Fibroblast of pulmonary artery (primary cell): ENCODE data around the gene PRKG1.

Experiments used
- DNase-seq: peaks from one replicate; pipeline ENCODE4 v3.0.0-alpha.2; 2010; ENCODE audit warnings: low read depth
- H3K4me3 ChIP-seq: replicated peaks from 2 replicates; pipeline ENCODE4 v1.5.1; 2011; ENCODE audit warnings: low read depth, mild to moderate bottlenecking, control low read depth, low read length, moderate library complexity
- CTCF ChIP-seq: IDR thresholded peaks from 2 replicates; pipeline ENCODE4 v1.5.1; 2011; ENCODE audit warnings: mild to moderate bottlenecking, control low read depth, low read length, inconsistent platforms; ENCODE audit errors: missing control alignments

The PRKG1 gene

DNA sequence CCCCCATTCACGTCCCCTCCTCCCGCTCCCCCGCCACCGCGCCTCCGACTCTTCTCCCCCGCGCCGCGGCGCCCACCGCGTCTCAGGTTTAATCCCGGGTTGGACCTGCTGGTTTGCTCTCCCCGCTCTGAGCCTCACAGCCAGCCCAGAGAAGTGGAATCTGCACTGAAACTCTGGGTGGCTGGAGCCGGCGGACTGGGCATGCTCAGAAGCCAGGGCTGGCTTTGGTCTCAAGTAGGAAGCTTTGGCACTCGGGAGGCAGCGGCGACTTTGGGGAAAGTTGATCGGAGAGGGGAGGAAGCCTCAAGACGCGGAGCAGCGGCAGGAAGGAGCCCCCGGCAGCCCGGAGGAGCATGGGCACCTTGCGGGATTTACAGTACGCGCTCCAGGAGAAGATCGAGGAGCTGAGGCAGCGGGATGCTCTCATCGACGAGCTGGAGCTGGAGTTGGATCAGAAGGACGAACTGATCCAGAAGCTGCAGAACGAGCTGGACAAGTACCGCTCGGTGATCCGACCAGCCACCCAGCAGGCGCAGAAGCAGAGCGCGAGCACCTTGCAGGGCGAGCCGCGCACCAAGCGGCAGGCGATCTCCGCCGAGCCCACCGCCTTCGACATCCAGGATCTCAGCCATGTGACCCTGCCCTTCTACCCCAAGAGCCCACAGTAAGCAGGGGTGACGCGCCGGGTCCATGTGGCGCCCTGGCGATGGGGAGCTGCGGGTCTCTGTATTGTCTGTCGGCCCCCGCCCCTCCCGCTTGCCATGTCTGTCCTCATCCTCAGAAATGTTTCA lies at the start of gene PRKG1:
Gene PRKG1, plus strand, starts transcription at position 250 of the 791 bp plus-strand sequence.
- no peak for TF ChIP-seq CTCF
- peak; percentile 78 for DNase-seq
- H3K4me3 ChIP-seq, result peak within 1 kb of the TSS; percentile 73

GRCh38 chr10:51028420-51028819 lies 45.9 kb upstream of the PRKG1 start:
- no peak overlapping the region for H3K4me3 ChIP-seq
- DNase-seq, result no peak
- TF ChIP-seq CTCF, result no peak

GRCh38 chr10:51029172-51029641 lies 45.1 kb upstream of the PRKG1 start:
- TF ChIP-seq CTCF, result no peak
- no peak overlapping the region for H3K4me3 ChIP-seq
- DNase-seq, result no peak

- DNase-seq, result no peak
- no peak overlapping the region for H3K4me3 ChIP-seq
- no peak for TF ChIP-seq CTCF
These were observed 43.8 kb upstream of the PRKG1 start for GRCh38 chr10:51030480-51030879.

GRCh38 chr10:51031950-51032349 lies 42.3 kb upstream of the PRKG1 start:
- TF ChIP-seq CTCF, result no peak
- DNase-seq, result no peak
- H3K4me3 ChIP-seq, result no peak overlapping the region

GRCh38 chr10:51034769-51035168 lies 39.5 kb upstream of the PRKG1 start:
- DNase-seq, result no peak
- no peak overlapping the region for H3K4me3 ChIP-seq
- TF ChIP-seq CTCF, result no peak

- DNase-seq, result no peak
- TF ChIP-seq CTCF, result no peak
These were observed 38.9 kb upstream of the PRKG1 start for GRCh38 chr10:51035344-51035743.

More at GRCh38 chr10:51035344-51035743, 38.9 kb upstream of the PRKG1 start:
- no peak overlapping the region for H3K4me3 ChIP-seq
